Lung (tissue), 12 donors: ENCODE results near the gene MAB21L4. TPM values are rescaled to one million over a fixed set of nuclear protein-coding genes. Genes with fewer than 3 reads are reported as not detected.
A peak's percentile ranks its signal among the peaks of the same experiment; 100 is the strongest.

ENCODE experiments used
- ATAC-seq: fragments of 200-7000 bp; cut with Tn5 transposase; one replicate; pipeline ENCODE4 v1.9.1; 2020; ENCODE audit warnings: moderate number of reproducible peaks; ENCODE audit not compliant: insufficient read depth, low FRiP score
- DNase-seq, 3 donors: peaks; one replicate each; pipeline ENCODE4 v3.0.0-alpha.2; 2013 to 2017
- H3K27ac ChIP-seq, 2 donors: one replicate each; pipeline ENCODE4 v1.5.1; 2013; ENCODE audit warnings: mild to moderate bottlenecking in 2 of 2, moderate library complexity in 2 of 2, control low read depth in 1 of 2, inconsistent platforms in 1 of 2, low read depth in 1 of 2, low read length in 1 of 2
- H3K27me3 ChIP-seq, 3 donors: one replicate each; pipeline ENCODE4 v1.5.1; 2013; ENCODE audit warnings: low read length in 2 of 3; ENCODE audit not compliant: control insufficient read depth in 3 of 3, insufficient read depth in 3 of 3
- H3K36me3 ChIP-seq, 4 donors: one replicate each; pipeline ENCODE4 v1.5.1; 2013; ENCODE audit warnings: low read length in 4 of 4, mild to moderate bottlenecking in 1 of 4, moderate library complexity in 1 of 4; ENCODE audit not compliant: control insufficient read depth in 4 of 4, insufficient read depth in 4 of 4
- H3K4me1 ChIP-seq, 5 donors: one replicate each; pipeline ENCODE4 v1.5.1; 2013; ENCODE audit warnings: low read length in 5 of 5, mild to moderate bottlenecking in 2 of 5, moderate library complexity in 1 of 5; ENCODE audit not compliant: control insufficient read depth in 5 of 5, insufficient read depth in 5 of 5
- H3K4me3 ChIP-seq: one replicate; pipeline ENCODE4 v1.5.1; 2013; ENCODE audit warnings: mild to moderate bottlenecking, control low read depth, moderate library complexity
- H3K9ac ChIP-seq, 2 donors: one replicate each; pipeline ENCODE4 v1.5.1; 2013; ENCODE audit warnings: low read length in 2 of 2, control low read depth in 1 of 2; ENCODE audit not compliant: insufficient read depth in 1 of 2
- H3K9me3 ChIP-seq, 4 donors: one replicate each; pipeline ENCODE4 v1.5.1; 2013; ENCODE audit warnings: low read length in 3 of 4, mild to moderate bottlenecking in 1 of 4, moderate library complexity in 1 of 4; ENCODE audit not compliant: control insufficient read depth in 4 of 4, insufficient read depth in 3 of 4
- WGBS, 2 donors: extraction: QIAGEN DNeasy Blood & Tissue Kit; methylation state at CpG; one replicate each; pipeline ENCODE4 v1.1.7; 2013; 5-methylcytosine and 5-hydroxymethylcytosine counted together
- polyA plus RNA-seq, 2 donors: library from polyadenylated mRNA; stranded (reverse); fragments of 200-250 nt; gene quantifications; one replicate each; pipeline ENCODE4 v1.2.1, GENCODE V29; 2013
- total RNA-seq, 2 donors: library from RNA; depleted of rRNA in 1 of 2; stranded (reverse); fragments of >200 nt in 1 of 2; gene quantifications; one replicate each; pipeline ENCODE4 v1.2.1, GENCODE V29; 2014 to 2021
- TF ChIP-seq, protein P1 (sequence below): IDR thresholded peaks from 2 replicates; pipeline ENCODE4 v1.5.1; 2012; ENCODE audit warnings: mild to moderate bottlenecking; ENCODE audit errors: control extremely low read depth, extremely low read depth
- donor health status: control.
- donor health status: control.
- donor health status: Bipolar disorder and iron deficiency.
- donor health status: healthy.
- donor health status: DM: yes; HTN: yes; CAD: no.

Gene MAB21L4
- total and polyA plus RNA-seq, 4 donors, result 2.9 to 21.1 (median 6.8) TPM

DNA sequence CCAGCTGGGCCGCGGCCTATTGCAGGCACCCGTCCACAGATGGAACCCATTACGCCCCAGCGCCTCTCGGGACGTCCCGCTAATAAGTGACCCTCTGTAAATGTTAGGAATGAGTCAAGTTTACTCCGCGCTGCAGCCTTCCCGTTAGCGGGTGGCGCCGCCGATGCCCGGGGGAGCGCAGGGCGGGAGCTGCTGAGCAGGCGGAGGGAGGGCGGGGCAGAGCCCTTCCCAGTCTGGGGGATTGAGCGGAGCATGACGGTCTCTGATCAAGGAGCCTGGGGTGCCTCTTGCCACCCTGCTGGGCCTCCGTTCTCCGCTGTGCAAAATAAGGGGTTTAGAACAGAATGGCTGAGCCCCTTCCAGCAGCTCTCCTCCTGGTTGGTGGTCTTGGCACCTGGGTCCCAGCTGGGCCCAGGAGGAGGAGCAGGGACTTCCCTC lies 20.6 kb upstream of the MAB21L4 start:
- H3K27ac ChIP-seq, result no peak overlapping the region
- H3K27me3 ChIP-seq, result no peaks in the 10 kb centered on the region
- no peak overlapping the region for H3K4me3 ChIP-seq

DNA sequence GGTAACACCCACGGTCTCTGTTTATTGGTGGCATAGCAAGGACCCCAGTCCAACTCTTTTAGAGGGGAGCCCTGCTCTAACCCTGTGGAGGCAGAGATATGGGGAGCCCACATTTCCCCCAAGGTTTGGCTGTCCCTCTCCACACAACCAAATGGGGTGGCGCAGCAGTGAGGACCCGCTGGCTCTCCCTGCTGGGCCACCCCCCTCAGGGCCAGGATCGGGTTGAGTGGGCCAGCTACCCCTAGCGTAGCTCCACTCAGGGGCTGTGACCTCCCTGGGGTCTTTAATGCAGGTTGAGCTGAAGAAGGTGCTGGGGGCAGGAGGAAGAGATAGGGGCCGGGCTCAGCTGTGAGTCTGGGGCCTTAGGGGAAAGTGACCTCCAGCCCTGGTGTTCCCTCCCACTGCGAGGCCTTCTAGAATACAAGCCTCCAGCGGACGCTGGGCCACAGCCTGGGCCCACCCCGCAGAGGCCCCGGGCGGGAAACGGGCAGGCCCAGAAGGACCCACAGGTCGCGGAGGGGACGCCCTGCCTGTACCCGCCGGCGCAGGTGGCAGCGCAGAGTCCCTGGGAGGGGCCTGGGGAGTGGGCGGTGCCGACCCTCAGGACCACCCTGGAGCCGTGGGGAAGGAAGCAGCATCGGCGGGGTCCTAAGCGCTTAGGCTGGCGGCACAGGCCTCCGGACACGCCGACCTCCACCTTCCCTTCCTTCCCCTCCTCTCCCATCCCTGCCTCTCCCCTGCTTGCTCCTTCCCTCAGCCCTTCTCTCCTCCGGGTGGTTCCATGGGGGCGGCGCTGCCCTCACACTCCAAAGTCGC lies 19.8 kb upstream of the MAB21L4 start:
- Histone ChIP-seq H3K4me3 (no peak overlapping the region), H3K9ac (no peak overlapping the region), H3K27me3 (no peaks in the 10 kb centered on the region), H3K4me1 (peaks cover 0 to 50% (median 21%) of the 10 kb centered on the region in 5 donors), H3K9me3 (no peaks in the 10 kb centered on the region), H3K36me3 (no peaks in the 10 kb centered on the region), H3K27ac (no peak overlapping the region)
- TF ChIP-seq, protein P1, sequence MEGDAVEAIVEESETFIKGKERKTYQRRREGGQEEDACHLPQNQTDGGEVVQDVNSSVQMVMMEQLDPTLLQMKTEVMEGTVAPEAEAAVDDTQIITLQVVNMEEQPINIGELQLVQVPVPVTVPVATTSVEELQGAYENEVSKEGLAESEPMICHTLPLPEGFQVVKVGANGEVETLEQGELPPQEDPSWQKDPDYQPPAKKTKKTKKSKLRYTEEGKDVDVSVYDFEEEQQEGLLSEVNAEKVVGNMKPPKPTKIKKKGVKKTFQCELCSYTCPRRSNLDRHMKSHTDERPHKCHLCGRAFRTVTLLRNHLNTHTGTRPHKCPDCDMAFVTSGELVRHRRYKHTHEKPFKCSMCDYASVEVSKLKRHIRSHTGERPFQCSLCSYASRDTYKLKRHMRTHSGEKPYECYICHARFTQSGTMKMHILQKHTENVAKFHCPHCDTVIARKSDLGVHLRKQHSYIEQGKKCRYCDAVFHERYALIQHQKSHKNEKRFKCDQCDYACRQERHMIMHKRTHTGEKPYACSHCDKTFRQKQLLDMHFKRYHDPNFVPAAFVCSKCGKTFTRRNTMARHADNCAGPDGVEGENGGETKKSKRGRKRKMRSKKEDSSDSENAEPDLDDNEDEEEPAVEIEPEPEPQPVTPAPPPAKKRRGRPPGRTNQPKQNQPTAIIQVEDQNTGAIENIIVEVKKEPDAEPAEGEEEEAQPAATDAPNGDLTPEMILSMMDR, result no peak
- ATAC-seq (no peak), DNase-seq (peak; percentile 54 to 76 (median 60))
- 38 to 39% methylated on average over 20 to 34 of the region's 34 CpGs for WGBS, 2 donors

More for the DNA sequence above, 20.6 kb upstream of the MAB21L4 start:
- Histone ChIP-seq H3K9ac (no peak overlapping the region), H3K4me1 (peaks cover 0 to 57% (median 21%) of the 10 kb centered on the region in 5 donors), H3K9me3 (no peaks in the 10 kb centered on the region), H3K36me3 (no peaks in the 10 kb centered on the region)
- ATAC-seq (peak; percentile 38), DNase-seq (peak; percentile 93 to 95 (median 94))
- 9 to 19% methylated on average over 19 to 24 of the region's 24 CpGs for whole genome bisulfite sequencing, 2 donors
- TF ChIP-seq, protein P1, result no peak

DNA sequence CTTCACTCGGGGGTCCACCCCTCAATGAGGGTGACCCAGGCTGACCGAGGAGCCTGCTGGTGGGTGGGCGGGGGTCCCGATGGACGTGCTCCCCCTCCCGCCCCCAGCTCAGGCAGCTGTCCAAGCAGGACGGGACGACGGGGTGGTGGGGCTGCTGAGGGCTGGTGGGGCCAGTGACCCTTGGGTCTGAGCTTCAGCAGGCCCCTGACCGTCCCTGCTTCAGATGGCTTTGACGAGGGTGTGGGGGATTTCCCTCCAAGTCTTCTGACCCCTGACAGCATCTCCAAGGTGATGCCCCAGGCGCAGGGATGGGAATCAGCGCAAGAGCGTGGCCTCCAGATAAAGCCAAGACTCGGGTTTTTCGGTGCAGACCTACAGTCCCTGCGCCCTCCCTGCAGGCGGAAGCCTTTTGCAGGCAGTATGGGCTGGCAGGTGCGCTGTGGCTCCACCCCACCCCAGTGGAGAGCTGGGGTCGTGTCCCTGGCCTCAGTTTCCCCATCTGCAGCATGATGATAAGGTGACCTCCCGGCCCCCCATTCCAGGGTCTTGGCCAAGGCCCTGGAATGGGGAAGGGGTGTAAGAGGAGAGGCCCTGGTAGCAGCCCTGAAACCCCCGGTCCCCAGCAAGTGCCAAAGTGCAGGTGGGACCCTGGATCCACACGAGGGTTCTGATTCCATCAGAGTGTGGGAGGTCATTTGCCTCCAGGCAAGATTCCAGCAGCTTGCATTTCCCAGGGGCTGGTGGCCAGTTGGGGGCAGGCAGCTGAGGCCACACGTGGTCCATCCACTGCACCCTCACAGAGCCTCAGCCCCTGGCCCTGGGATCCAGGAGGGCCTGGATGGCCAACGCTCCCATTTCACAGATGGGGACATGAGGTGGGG lies 18.9 kb upstream of the MAB21L4 start:
- ATAC-seq (no peak), DNase-seq (peak in 1 of 3 donors; percentile 16)
- Histone ChIP-seq H3K36me3 (no peaks in the 10 kb centered on the region), H3K4me3 (no peak overlapping the region), H3K9ac (peak overlapping the region in 1 of 2 donors; percentile 23), H3K9me3 (no peaks in the 10 kb centered on the region), H3K27ac (no peak overlapping the region), H3K27me3 (no peaks in the 10 kb centered on the region), H3K4me1 (peaks cover 0 to 50% (median 21%) of the 10 kb centered on the region in 5 donors)
- TF ChIP-seq, protein P1, result no peak
- WGBS, 2 donors, result 62 to 63% methylated on average over 25 of the region's 25 CpGs
